HepG2 (cell line): ENCODE measurements around the gene PRKCB. TPM values are rescaled to one million over a fixed set of nuclear protein-coding genes. Genes with fewer than 3 reads are reported as not detected.
A peak's percentile ranks its signal among the peaks of the same experiment; 100 is the strongest.

Source experiments
- E2F1 ChIP-seq: sonication (generic); formaldehyde crosslinking; IDR thresholded peaks from 2 replicates; pipeline ENCODE4 v1.5.0; 2020; ENCODE audit warnings: missing genetic modification reagents
- GTF2F1 ChIP-seq: fragments of 150-350 bp; IDR thresholded peaks from 2 replicates; pipeline ENCODE4 v1.6.1; 2014; ENCODE audit warnings: low read length
- HDAC2 ChIP-seq: sonication (generic); formaldehyde crosslinking; IDR thresholded peaks from 2 replicates; pipeline ENCODE4 v1.4.0; 2020; ENCODE audit warnings: missing genetic modification reagents
- NFAT5 ChIP-seq: sonication (generic); formaldehyde crosslinking; IDR thresholded peaks from 2 replicates; pipeline ENCODE4 v1.4.0; 2020; ENCODE audit warnings: missing genetic modification reagents
- RBFOX2 ChIP-seq: fragments of 200-400 bp; formaldehyde crosslinking; IDR thresholded peaks from 2 replicates; pipeline ENCODE4 v1.6.1; 2017; ENCODE audit warnings: low read depth, mild to moderate bottlenecking, low read length
- THAP11 ChIP-seq: IDR thresholded peaks from 2 replicates; pipeline ENCODE4 v1.6.1; 2016; ENCODE audit warnings: missing biosample characterization, missing genetic modification reagents
- TSC22D2 ChIP-seq: sonication (generic); formaldehyde crosslinking; IDR thresholded peaks from 2 replicates; pipeline ENCODE4 v1.5.1; 2020; ENCODE audit warnings: missing genetic modification reagents, mild to moderate bottlenecking, borderline replicate concordance
- ZNF207 ChIP-seq: fragments of 450-650 bp; IDR thresholded peaks from 2 replicates; pipeline ENCODE4 v1.6.1; 2016; ENCODE audit warnings: antibody characterized with exemption, borderline replicate concordance
- ZNF224 ChIP-seq: sonication (generic); formaldehyde crosslinking; IDR thresholded peaks from 2 replicates; pipeline ENCODE4 v1.5.0; 2020; ENCODE audit warnings: mild to moderate bottlenecking, missing genetic modification reagents
- ZNF652 ChIP-seq: IDR thresholded peaks from 2 replicates; pipeline ENCODE4 v1.6.1; 2016; ENCODE audit warnings: low read depth, borderline replicate concordance
- polyA plus RNA-seq, 8 experiments: library from polyadenylated mRNA; depleted of rRNA in 3 of 8; stranded (reverse) in 7 of 8; unstranded in 1 of 8; fragments of >200 nt; fragmentation: Illumina TruSeq in 4 of 8; extraction: Trizol in 4 of 8; gene quantifications; 2 replicates each; pipeline versions ENCODE4 v1.2.1 to v1.2.3, GENCODE V29; 2011 to 2016; ENCODE audit warnings: low read depth in 4 of 8, missing spikeins in 1 of 8, mixed read lengths in 1 of 8; ENCODE audit not compliant: insufficient read depth in 1 of 8
- total RNA-seq, 5 experiments: library from RNA; depleted of rRNA; stranded (reverse); fragments of >200 nt; fragmentation: Illumina TruSeq; extraction: Trizol; gene quantifications; 2 replicates each; pipeline ENCODE4 v1.2.3, GENCODE V29; 2016; ENCODE audit warnings: low read depth in 1 of 5
- TF ChIP-seq, protein P1 (sequence below): sonication (generic); formaldehyde crosslinking; conservative IDR thresholded peaks from 2 replicates; pipeline ENCODE4 v1.4.0; 2020; ENCODE audit warnings: missing genetic modification reagents
- TF ChIP-seq, protein P2 (sequence below): sonication (generic); formaldehyde crosslinking; IDR thresholded peaks from 2 replicates; pipeline ENCODE4 v1.4.0; 2020; ENCODE audit warnings: missing genetic modification reagents, borderline replicate concordance

Gene PRKCB
- total and polyA plus RNA-seq, 2 of the 13 experiments (the other 11 are each of a cell fraction or from before 2014, with no cell fraction given): 0.01 TPM; not detected in 1

- TF ChIP-seq NFAT5 (CRISPR knock-in tag) (no peak), HDAC2 (CRISPR knock-in tag) (peak; percentile 51; the same call in 1 of the 2 replicates), TSC22D2 (CRISPR knock-in tag) (no peak), THAP11 (CRISPR knock-in tag) (no peak), E2F1 (no peak), RBFOX2 (no peak), ZNF652 (no peak), ZNF207 (no peak), GTF2F1 (no peak), ZNF224 (no peak)
- TF ChIP-seq, protein P1, sequence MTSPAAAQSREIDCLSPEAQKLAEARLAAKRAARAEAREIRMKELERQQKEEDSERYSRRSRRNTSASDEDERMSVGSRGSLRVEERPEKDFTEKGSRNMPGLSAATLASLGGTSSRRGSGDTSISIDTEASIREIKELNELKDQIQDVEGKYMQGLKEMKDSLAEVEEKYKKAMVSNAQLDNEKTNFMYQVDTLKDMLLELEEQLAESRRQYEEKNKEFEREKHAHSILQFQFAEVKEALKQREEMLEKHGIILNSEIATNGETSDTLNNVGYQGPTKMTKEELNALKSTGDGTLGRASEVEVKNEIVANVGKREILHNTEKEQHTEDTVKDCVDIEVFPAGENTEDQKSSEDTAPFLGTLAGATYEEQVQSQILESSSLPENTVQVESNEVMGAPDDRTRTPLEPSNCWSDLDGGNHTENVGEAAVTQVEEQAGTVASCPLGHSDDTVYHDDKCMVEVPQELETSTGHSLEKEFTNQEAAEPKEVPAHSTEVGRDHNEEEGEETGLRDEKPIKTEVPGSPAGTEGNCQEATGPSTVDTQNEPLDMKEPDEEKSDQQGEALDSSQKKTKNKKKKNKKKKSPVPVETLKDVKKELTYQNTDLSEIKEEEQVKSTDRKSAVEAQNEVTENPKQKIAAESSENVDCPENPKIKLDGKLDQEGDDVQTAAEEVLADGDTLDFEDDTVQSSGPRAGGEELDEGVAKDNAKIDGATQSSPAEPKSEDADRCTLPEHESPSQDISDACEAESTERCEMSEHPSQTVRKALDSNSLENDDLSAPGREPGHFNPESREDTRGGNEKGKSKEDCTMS (CRISPR knock-in tag): no peak
- TF ChIP-seq, protein P2, sequence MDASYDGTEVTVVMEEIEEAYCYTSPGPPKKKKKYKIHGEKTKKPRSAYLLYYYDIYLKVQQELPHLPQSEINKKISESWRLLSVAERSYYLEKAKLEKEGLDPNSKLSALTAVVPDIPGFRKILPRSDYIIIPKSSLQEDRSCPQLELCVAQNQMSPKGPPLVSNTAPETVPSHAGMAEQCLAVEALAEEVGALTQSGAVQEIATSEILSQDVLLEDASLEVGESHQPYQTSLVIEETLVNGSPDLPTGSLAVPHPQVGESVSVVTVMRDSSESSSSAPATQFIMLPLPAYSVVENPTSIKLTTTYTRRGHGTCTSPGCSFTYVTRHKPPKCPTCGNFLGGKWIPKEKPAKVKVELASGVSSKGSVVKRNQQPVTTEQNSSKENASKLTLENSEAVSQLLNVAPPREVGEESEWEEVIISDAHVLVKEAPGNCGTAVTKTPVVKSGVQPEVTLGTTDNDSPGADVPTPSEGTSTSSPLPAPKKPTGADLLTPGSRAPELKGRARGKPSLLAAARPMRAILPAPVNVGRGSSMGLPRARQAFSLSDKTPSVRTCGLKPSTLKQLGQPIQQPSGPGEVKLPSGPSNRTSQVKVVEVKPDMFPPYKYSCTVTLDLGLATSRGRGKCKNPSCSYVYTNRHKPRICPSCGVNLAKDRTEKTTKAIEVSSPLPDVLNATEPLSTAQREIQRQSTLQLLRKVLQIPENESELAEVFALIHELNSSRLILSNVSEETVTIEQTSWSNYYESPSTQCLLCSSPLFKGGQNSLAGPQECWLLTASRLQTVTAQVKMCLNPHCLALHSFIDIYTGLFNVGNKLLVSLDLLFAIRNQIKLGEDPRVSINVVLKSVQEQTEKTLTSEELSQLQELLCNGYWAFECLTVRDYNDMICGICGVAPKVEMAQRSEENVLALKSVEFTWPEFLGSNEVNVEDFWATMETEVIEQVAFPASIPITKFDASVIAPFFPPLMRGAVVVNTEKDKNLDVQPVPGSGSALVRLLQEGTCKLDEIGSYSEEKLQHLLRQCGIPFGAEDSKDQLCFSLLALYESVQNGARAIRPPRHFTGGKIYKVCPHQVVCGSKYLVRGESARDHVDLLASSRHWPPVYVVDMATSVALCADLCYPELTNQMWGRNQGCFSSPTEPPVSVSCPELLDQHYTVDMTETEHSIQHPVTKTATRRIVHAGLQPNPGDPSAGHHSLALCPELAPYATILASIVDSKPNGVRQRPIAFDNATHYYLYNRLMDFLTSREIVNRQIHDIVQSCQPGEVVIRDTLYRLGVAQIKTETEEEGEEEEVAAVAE (CRISPR knock-in tag): no peak
These were observed 419.9 kb downstream of the PRKCB start, which contains the start of gene CACNG3 (continued) for GRCh38 chr16:24255456-24256371.
